OCI-LY3 (cell line): ENCODE results near the gene PARP3.

Experiments used
- H2AFZ ChIP-seq: fragments of 200-600, 300-600 bp; shearing (Covaris generic); 2 replicates; pipeline ENCODE4 v1.6.0; 2014; ENCODE audit warnings: antibody characterized with exemption, low read depth, low read length
- H3K27ac ChIP-seq: fragments of 200-600, 300-600 bp; sonication (generic); 2 replicates; pipeline ENCODE4 v1.5.1; 2014; ENCODE audit warnings: mild to moderate bottlenecking, low read length, moderate library complexity, mixed read lengths
- H3K27me3 ChIP-seq: fragments of 200-600, 300-600 bp; sonication (generic); 2 replicates; pipeline ENCODE4 v1.6.1; 2014; ENCODE audit warnings: low read depth, low read length, mixed read lengths
- H3K36me3 ChIP-seq: fragments of 200-600, 300-600 bp; sonication (generic); replicated peaks from 2 replicates; pipeline ENCODE3; 2014; ENCODE audit warnings: low read depth, low read length, mixed read lengths
- H3K4me1 ChIP-seq: fragments of 300-600, 200-600 bp; sonication (generic); 2 replicates; pipeline ENCODE4 v1.6.1; 2014; ENCODE audit warnings: low read length, mixed read lengths
- H3K4me2 ChIP-seq: fragments of 200-600, 300-600 bp; sonication (generic); 2 replicates; pipeline ENCODE4 v1.6.1; 2014; ENCODE audit warnings: low read length, mixed read lengths
- H3K4me3 ChIP-seq: fragments of 300-600, 200-600 bp; sonication (generic); 2 replicates; pipeline ENCODE4 v1.5.1; 2014; ENCODE audit warnings: antibody characterized with exemption, mild to moderate bottlenecking, low read length, moderate library complexity
- H3K79me2 ChIP-seq: fragments of 300-600, 200-600 bp; shearing (Covaris generic); 2 replicates; pipeline ENCODE4 v1.6.1; 2014; ENCODE audit warnings: mild to moderate bottlenecking, low read length, mixed read lengths
- H3K9ac ChIP-seq: fragments of 300-600, 200-600 bp; shearing (Covaris generic); 2 replicates; pipeline ENCODE4 v1.6.0; 2014; ENCODE audit warnings: mild to moderate bottlenecking, low read length, moderate library complexity
- H3K9me3 ChIP-seq: fragments of 200-600, 300-600 bp; shearing (Covaris generic); 2 replicates; pipeline ENCODE4 v1.6.1; 2014; ENCODE audit warnings: low read length, mixed read lengths; ENCODE audit not compliant: insufficient read depth
- H4K20me1 ChIP-seq: fragments of 200-600, 300-600 bp; sonication (generic); 2 replicates; pipeline ENCODE4 v1.6.1; 2016; ENCODE audit warnings: low read length, mixed read lengths; ENCODE audit not compliant: insufficient read depth
- EZH2phosphoT487 ChIP-seq: fragments of 200-600 bp; shearing (Covaris generic); IDR thresholded peaks from 2 replicates; pipeline ENCODE4 v1.6.1; 2018; ENCODE audit warnings: antibody characterized with exemption, mixed run types, low read depth
- TF ChIP-seq, protein P1 (sequence below): fragments of 200-600, 300-600 bp; sonication (generic); IDR thresholded peaks from 2 replicates; pipeline ENCODE4 v1.5.1; 2014; ENCODE audit warnings: antibody characterized with exemption, low read length, low read depth

The PARP3 gene

DNA sequence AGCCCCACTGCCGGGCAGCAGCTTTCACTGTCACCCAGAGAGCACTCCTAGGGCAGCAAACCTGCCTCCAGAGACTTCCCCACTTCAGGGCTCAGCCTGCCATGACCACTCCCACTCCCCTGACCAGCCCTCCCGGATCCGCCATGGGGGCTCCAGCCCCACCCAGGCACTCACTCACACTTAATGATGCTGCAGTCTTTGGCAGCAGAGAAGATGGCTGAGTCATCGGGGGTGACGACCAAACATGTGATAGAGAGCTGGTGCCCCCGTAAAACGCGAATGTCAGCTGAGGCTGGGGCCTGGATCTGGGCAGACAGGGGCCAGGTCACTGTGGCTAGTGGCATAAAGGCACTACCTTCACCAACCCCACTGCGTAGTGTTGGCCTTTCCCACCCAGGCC is 5.1 kb upstream of the PARP3 start:
- Histone ChIP-seq H3K4me3 (no peak overlapping the region), H3K27me3 (no peaks in the 10 kb centered on the region), H3K27ac (no peak overlapping the region), H3K4me1 (peaks cover 19% of the 10 kb centered on the region), H3K9me3 (no peaks in the 10 kb centered on the region), H4K20me1 (peaks cover 3% of the 10 kb centered on the region; the same call in 1 of the 2 replicates), H3K9ac (no peak overlapping the region), H3K36me3 (peaks cover 59% of the 10 kb centered on the region), H3K79me2 (peaks cover 39% of the 10 kb centered on the region), H2AFZ (no peak overlapping the region), H3K4me2 (no peak overlapping the region)
- TF ChIP-seq, protein P1, sequence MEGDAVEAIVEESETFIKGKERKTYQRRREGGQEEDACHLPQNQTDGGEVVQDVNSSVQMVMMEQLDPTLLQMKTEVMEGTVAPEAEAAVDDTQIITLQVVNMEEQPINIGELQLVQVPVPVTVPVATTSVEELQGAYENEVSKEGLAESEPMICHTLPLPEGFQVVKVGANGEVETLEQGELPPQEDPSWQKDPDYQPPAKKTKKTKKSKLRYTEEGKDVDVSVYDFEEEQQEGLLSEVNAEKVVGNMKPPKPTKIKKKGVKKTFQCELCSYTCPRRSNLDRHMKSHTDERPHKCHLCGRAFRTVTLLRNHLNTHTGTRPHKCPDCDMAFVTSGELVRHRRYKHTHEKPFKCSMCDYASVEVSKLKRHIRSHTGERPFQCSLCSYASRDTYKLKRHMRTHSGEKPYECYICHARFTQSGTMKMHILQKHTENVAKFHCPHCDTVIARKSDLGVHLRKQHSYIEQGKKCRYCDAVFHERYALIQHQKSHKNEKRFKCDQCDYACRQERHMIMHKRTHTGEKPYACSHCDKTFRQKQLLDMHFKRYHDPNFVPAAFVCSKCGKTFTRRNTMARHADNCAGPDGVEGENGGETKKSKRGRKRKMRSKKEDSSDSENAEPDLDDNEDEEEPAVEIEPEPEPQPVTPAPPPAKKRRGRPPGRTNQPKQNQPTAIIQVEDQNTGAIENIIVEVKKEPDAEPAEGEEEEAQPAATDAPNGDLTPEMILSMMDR: no peak
- TF ChIP-seq EZH2phosphoT487: no peak

DNA sequence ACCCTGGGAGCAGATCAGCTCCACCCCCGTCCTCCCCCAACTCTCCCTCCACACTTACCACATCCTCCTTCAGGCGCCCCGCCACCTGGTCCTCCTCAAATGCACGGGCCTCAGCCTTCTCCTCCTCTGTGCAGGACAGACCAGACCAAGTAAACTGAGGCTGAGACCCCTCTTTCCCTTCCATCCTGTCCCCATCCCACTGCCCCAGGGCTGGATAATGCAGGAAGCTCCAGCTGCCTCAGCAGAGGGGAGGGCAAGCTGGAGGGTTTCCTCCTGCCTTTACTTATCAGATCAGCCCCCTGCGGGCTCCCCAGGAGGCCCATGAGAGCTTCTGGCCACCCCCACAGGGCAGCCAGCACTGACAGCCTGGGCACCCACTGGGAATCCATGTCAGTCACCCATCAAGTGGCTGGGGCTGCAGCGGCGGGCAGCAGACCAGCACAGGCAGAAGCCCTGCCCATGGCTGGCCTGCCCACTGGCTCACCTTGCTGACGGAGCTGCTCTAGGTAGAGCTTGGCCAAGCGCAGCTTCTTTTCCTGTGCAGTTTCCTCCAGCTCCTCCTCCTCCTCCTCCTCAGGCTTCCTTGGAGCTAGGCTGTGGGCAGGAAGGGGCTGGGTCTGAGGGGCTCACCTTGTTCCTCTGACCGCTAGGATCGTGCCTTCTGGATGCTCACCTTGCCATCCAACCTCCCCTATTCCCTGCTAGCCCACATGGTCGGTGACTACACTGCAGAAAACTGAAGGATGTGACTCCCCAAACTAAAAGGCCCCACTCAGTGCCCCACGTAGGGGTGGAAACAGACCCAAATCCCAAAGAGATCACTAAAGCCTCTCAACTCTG is 4.3 kb upstream of the PARP3 start:
- Histone ChIP-seq H3K27ac (no peak overlapping the region), H2AFZ (no peak overlapping the region), H3K4me1 (peaks cover 23% of the 10 kb centered on the region), H3K9ac (no peak overlapping the region), H3K4me2 (no peak overlapping the region), H3K27me3 (no peaks in the 10 kb centered on the region), H3K36me3 (peaks cover 54% of the 10 kb centered on the region), H3K4me3 (no peak overlapping the region), H4K20me1 (peaks cover 3% of the 10 kb centered on the region; the same call in 1 of the 2 replicates), H3K9me3 (no peaks in the 10 kb centered on the region), H3K79me2 (peaks cover 39% of the 10 kb centered on the region)
- TF ChIP-seq EZH2phosphoT487: no peak
- TF ChIP-seq, protein P1: no peak

DNA sequence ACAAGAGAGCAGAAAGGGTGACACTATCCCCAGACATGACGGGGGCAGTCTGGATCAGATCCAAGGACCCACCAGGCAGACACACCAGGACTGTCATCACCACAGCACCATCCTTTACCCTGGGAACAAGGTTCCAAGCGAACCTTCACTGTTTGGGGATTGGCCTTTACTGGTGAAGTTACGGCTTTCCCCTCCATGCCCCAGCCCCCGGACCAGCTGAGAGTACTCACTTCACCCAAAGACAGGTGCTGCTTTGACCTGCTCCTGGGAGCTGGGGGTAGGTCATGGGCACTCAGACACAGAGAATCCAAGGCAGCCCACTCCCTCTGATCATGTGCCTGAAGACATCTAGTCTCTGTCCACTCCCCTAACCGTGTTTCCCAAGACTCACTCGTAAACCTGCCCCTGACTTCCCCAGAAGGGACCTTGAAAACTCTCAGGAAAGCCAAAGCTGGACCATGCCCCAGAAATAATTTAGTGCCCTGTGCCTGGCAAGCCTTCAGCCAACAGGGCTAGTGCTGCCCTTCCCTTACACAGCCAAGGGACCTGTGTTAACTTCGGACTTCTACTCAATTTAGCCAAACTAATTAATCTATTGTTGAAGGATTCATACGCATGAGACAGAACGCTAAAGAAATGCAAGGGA is 3.3 kb upstream of the PARP3 start:
- H3K4me2 ChIP-seq: no peak overlapping the region

More for the DNA sequence above, 3.3 kb upstream of the PARP3 start:
- H3K9ac ChIP-seq: no peak overlapping the region
- peaks cover 46% of the 10 kb centered on the region for H3K36me3 ChIP-seq
- no peaks in the 10 kb centered on the region for H3K27me3 ChIP-seq
- H3K27ac ChIP-seq: no peak overlapping the region
- peaks cover 3% of the 10 kb centered on the region; the same call in 1 of the 2 replicates for H4K20me1 ChIP-seq
- H3K9me3 ChIP-seq: no peaks in the 10 kb centered on the region
- no peak overlapping the region for H2AFZ ChIP-seq
- peaks cover 28% of the 10 kb centered on the region for H3K4me1 ChIP-seq
- TF ChIP-seq EZH2phosphoT487: no peak
- TF ChIP-seq, protein P1: no peak
- H3K79me2 ChIP-seq: peaks cover 39% of the 10 kb centered on the region
- H3K4me3 ChIP-seq: no peak overlapping the region
